NCI-H2171 treated with DMSO at 0.1 percent for 48 hours (cell line): ENCODE data around the gene PTS.

Experiments
- DNase-seq: peaks from one replicate; lab custom pipeline; 2025; lab: John Stamatoyannopoulos, UW

PTS gene

DNA sequence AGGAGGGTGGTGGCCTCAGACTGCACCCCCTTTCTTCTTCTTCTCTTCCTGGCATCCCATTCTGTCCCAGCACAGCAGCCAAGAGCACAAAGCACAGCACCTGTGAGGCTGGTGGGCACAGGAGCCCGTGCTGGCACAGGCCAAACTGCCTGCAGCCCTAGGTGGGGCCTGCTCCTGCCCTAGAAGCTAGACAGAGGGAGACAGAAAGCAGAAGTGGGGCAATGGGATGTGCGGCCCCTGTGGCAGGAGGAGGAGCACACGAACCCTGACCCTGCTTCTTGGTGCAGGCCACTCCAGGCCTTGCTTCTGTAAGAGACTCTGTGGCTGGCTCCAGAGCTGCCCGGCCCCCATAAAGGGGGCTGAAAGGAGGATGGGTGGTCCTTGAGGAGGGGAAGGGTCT, 3.9 kb upstream of the PTS start:
- no peak for DNase-seq

DNA sequence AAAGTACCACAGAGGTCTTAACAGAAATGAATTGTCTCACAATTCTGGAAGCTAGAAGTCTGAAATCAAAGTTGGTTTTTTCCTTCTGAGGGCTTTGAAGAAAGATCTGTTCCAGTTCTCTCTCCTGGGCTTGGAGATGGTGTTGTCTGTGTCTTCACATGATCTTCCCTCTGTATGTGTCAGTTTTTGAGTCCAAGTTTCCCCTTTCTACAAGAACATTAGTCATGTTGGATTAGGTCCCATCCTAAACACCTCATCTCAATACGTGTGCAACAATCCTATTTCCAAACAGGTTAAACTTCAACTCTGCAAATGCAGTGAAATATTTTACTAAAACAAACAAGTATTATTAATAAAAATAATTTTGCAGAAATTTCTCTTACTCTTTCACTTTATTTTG, 3.1 kb upstream of the PTS start:
- no peak for DNase-seq

DNA sequence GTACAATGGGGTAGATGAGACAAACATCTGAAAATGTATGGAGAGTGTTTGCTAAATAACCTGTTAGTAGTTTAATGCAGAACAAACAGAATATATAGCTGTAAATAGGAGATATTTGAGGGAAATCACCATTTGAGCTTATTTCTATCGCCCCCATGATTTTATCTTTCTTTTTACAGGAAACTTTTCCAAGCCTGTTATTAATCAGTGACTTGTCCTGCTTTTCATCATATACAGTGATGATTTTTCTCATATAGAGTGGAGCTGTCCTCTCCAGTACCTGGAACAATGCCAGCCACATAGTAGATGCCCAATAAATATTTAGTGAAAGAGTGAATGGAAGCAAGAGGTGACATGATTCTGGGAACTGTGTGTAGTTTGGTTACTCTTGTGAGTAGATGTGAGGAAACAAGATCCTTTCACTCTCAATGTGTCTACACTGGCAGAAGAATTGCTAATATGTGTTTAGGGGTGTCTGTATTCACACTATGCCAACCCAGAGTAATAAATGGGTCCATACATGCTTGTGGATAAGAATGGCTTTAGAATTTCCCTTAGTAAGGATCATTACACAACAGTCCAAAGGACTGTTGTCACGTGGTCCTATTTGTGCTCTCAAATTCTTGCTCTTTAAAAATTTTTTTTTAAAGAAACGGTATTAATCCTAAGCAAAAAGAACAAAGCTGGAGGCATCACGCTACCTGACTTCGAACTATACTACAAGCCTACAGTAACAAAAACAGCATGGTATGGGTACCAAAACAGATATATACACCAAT, 2.3 kb upstream of the PTS start:
- DNase-seq, result no peak

DNA sequence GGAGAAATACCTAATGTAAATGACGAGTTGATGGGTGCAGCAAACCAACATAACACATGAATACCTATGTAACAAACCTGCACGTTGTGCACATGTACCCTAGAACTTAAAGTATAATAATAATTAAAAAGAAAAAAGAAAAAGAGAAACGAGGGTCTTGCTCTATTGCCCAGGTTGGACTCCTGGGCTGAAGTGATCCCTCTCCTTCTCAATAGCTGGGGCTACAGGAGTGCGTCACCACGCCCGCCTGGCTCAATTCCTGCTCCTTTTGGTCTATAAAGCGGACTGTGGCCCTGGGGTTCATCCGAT, 521 bp upstream of the PTS start:
- DNase-seq, result no peak

DNA sequence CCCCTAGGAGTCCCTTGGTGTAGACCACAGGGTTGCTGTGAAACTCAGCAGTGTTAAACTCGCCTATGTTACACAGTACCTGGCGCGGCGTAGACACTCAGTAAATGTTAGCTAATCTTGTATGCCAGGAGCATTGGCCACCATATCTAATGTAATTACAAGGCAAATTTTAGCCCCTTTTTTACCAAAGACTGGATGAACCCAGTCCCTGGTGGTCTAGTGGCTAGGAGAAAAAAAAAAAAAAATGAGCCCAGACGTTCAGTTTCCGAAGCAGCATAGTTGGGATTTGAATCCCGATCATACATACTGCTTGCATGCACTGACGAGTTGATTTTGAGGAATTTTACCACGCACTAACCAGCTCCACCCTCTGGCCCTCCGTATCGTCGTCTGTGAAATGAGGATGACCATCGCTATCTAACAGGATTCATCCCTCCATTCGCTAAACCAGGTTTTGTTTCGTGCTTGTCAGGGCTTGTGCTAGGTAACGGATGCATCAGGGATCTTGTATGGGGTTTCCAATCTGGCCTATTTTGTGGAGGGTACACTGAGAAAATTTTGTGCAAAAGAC, 688 bp downstream of the PTS start:
- no peak for DNase-seq

DNA sequence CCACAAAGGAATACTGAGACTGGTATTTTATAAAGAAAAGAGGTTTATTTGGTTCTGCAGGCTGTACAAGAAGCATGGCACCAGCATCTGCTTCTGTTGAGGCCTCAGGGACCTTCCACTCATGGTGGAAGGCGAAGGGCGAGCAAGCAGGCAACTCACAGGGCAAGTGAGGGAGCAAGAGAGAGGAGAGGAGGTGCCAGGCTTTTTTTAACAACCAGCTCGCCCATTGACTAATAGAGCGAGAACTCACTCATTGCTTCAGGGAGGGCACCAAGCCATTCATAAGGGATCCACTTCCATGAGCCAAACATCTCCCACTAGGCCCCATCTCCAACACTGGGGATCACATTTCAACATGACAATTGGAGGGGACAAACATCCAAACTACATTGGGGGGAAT, 1.2 kb downstream of the PTS start:
- no peak for DNase-seq

DNA sequence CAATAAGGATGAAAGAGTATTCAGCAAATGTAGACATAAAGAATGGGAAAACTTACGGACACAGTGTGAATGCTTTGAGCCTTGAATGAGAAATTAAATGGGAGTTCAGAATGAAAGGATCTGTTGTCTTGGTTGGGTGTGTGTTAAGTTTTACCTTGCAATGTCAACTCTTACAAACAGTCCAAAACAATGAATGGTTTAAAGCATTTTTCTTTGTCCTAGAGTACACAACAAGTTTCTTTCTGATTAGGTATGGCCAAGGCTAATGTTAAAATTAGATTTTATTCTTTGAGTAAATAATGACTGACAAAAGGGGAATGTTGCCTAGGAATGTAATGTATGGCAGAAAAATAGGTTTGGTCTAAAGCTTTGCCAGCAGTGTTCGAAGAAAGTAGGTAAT, 2.5 kb downstream of the PTS start:
- DNase-seq, result no peak

DNA sequence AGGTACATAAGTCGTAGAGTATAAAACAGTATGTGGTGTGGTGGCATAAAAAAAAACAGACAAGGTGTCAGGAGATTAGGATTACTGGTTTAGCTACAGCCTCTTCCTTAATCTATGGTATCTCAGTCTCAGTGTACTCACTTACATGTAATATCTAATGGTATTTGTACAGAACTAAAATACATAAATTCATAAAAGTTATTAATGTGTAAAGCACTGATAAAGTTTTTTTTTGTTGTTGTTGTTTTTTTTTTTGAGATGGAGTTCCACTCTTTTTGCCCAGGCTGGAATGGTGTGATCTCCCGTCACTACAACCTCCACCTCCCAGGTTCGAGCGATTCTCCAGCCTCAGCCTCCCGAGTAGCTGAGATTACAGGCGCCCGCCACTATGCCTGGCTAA, 2.9 kb downstream of the PTS start:
- no peak for DNase-seq

DNA sequence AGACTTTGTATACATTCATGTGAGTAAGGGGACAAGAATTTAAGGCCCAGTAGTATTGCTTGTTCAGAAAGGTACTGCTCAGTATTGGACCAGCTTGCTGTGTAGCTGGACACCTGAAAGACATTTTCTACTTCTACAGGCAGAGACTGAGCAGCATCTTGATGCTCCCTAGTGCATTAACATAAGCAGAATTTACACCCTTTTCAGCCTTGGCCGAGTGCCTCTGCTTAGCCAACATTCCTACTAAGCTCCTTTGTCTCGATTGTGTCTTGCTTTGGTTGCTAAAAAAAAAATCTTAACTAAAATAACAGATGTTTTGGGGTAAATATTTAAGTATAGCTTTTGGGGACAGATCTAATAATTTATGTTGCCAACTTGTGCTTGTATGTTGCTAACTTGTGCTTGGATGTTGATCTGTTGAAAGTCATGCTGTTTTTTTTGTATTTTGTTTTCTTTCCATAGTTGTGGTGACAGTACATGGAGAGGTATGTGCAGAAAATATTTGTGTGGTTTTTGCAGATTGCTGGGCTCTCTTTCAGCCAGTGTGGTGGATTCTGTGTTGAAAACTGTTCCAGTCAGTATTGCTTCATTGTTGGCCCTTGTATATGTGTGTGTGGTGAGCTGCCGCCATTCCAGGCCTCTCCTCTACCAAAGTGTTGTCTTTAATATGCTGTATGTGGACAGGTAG, 3.7 kb downstream of the PTS start:
- DNase-seq, result no peak

DNA sequence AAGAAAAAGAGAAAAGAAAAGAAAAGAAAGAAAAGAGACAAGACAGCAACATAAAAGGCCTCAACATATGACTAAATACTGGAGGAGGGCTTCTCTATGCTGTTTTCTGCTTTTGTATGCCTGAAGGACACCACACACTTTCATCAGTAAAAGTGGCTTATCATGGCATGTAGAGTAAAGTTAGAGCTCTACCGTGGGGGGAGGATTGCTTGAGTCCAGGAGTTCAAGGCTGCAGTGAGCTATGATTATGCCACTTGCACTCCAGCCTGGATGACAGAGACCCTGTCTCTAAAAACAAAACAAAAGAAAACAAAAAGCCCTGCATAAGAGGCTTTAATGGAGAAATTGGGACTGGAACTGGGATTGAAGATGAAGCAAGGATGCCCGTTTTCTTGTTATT, 5.7 kb downstream of the PTS start:
- no peak for DNase-seq

DNA sequence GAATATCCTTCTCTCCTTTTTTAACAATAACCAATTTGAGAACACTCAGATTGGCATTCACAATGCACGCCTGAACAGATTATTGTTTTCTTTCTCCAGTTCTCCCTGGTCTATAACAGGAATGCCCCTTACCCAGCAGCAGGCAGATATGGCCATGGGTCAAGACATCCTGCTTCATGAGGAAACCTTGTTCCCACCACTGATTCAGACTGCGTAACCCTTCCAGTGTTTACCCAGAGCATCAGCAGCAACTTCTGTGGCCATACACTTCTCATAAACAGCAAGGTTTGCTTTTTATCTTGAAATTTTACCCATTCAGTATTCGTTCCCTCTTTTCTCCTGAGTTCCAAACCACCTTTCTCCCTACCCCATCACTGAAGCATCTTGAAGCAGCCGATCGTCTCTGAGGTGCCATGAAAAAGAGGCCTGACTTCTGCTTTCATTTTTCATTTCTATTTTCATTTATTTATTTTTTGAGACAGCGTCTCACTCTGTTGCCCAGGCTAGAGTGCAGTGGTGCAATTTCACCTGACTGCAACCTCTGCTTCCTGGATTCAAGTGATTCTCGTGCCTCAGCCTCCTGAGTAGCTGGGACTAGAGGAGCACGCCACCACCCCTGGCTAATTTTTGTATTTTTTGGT, 9.6 kb downstream of the PTS start:
- no peak for DNase-seq

DNA sequence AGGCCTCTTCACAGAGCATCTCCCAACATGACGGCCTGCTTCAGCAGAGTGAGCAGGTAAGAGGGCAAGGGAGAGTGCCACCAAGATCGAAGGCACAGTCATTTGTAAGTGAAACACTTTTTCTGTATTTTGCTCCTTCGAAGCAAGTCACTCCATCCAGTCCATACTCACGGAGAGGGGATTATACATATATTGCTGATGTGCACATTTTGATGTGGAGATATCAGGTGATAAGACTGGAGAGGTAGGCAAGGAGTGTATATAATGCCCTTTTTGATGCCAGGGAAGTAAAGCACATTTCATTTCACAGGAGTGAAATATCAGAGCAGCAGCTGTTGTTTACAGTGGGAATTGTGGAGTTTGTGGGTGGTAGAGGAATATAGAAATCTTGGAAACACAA, 11.2 kb downstream of the PTS start:
- DNase-seq, result no peak

DNA sequence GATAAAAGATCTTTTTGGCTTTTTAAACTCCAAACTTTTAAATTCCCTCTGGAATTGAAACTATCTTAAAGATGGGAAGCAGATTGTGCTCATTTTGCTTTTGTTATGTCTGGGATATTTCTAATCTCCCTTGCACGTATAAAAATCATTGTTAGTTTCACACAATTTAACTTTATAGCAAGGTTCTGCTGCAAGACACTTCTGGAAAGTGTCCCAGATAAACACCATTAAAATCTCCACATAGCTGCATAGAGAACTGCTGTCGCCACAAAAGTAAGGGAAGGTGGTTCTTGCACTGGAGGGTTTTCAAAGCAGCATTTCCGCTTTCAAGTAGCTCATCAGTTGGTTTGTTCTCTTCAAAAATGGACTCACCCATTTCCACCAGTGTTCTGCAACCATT, 11.8 kb downstream of the PTS start:
- DNase-seq, result no peak

DNA sequence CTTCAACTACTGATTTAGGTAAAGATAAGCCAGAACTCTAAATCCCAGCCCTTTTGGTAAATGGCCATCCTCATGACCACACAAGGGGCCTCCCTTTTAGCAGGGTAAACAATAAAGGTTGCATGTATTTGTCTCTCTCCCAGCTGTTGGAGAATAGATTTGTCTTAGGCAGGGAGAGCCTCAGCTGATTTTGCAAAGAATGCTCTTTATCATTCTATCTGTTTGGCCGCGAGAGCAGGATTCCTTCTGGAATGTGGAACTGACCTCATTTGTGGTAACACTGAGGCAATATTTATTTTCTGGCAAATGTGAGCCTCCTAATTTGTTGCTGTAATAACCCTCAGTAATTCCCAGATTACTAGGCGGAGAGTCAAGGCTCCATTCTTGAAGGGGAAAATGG, 15.3 kb downstream of the PTS start:
- no peak for DNase-seq

DNA sequence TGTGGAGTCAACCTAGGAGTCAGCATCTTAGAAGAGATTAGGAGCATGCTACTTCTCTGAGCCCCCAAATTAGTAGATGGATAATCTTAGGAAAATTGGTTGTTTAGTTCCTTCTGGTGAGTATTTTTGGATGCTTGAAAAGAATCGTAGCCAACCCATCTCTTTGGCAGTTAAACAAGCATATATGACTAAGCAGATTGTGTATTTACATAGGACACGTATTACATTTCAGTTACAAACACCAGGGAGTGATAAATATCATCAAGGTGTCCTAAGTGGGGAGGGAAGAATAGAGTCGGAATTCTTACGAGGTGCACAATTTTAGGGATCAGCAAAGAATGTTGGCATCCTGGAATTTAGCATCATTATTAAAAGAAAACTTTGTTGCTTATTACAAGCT, 21.0 kb downstream of the PTS start:
- no peak for DNase-seq

DNA sequence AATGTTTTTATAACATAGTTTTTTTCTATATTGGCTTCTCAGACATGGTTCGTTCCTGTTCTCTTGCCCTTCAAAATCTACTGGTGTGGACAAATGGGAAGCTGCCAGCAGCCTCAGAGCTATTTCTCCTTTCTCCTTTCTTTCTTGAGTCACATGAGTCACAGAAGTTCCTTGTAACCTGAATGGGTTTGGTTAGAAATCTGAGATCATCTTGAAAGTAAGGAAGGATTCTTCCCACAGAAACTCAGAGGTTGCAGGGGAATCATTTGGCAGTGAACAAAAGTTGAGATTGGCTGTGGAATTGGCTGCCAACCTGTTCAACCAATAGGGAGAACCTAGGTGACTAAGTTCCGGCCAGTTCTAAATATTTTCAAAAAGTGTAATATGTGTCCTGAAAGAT, 22.0 kb downstream of the PTS start:
- no peak for DNase-seq

DNA sequence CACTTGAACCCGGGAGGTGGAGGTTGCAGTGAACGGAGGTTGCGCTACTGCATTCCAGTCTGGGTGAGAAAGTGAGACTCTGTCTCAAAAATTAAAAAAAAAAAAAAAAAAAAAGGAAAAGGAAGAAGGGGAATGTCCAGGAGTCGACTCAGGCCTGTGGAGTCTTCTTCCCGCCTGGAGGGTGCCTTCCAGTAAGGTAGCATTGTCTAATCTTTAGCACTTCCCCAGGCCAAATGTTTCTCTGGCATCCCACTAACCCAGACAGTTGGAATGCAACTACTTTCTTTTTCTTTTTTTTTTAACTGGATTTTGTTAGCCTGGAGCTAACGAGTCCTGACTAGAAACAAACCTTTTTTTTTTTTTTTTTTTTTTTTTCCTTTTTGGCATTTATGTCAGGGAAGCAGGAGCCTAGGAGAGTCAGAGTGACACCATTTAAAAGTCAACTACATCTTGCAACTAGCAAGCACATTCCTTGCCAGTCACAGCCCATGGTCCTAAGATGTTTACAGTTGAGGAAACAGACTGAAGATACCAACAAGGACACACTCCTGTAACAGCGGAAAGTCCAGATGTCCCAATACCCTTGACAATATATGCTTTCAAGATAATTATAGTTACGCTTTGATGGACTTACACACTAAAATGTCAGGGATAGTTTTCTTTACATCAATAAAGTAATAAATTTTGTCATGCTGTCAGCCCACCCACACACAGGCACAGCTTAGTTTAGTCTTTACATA, 23.8 kb downstream of the PTS start:
- peak; percentile 67 for DNase-seq

DNA sequence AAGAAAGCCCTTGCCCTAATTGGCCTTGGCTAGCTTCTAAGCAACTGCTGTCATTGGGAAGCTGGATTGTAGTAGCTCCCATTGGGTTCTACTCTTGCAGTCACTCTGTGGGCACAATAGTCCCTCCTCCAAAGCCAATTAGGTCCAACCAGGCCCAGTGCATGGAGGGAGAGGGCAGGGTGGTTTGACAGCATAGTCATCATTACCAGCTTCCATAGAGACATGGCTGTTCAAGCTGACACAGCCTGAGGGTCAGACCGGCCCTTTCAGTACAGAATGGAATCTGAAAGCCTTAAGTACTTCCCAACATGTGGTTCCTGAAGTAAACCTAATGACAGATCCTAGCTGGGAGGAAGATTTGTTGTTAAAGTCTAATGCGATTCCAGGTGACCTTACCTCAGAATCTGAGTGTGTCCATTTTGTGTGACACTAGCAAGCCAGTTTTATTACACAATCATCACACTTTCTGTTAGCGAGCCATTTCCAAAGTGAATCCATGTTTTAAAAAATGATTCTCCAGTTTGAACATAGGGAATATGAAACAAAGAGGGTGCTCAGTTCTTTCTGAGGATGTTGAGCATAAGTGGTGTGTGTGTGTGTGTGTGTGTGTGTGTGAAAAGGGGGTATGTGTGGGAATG, 27.5 kb downstream of the PTS start:
- DNase-seq, result no peak

DNA sequence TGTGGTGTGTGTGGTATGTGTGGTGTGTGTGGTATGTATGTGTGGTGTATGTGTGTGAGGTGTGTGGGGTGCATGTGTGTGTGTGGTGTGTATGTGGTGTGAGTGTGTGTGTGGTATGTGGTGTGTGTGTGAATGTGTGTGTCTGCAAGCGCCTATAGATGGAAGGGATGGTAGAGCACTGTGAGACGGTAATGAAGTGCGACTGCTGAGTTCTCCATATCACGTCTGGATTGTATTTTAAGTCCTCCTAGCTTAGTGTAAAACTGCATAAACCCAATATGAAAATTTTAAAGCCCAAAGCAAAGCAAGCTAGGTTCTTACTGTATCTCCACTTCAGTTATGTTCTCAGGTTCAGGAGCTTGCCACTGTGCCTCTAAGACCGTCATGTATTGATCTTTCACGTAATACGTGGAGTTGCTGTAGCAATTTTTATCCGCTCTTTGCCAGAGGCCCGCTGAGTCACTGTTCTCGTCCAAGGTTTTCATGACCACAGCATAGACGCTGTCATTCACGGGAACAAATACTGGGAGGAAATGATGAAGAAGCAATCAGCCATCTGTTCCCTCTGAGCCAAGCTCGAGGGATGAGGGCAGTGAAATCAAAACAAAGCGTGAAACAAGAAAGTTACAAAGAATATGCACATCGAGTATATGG, 29.0 kb downstream of the PTS start:
- DNase-seq, result peak; percentile 70

DNA sequence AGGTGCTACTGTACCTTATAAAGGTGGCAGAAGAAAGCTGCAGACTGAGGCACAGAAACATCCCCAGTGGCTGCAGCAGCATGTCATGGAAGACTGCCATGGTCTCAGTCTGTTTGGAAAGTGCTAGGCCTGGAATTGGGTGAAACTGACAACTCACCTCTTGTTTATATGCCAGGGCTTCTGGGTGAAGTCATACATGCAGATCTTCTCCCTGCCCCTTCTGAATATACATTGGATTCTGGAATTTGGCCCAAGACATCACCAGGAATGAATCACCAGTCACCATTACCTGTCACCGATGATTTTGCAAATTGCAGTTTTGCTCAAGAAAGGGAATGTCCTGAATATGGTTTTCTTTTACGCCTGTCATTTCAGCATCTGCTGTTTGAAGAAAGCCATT, 34.3 kb downstream of the PTS start, which contains the start of gene PLET1:
PLET1 (minus strand) TSS at position 371 of the 400 bp plus-strand sequence; CDS start at position 100, 271 bp downstream.
- no peak for DNase-seq

DNA sequence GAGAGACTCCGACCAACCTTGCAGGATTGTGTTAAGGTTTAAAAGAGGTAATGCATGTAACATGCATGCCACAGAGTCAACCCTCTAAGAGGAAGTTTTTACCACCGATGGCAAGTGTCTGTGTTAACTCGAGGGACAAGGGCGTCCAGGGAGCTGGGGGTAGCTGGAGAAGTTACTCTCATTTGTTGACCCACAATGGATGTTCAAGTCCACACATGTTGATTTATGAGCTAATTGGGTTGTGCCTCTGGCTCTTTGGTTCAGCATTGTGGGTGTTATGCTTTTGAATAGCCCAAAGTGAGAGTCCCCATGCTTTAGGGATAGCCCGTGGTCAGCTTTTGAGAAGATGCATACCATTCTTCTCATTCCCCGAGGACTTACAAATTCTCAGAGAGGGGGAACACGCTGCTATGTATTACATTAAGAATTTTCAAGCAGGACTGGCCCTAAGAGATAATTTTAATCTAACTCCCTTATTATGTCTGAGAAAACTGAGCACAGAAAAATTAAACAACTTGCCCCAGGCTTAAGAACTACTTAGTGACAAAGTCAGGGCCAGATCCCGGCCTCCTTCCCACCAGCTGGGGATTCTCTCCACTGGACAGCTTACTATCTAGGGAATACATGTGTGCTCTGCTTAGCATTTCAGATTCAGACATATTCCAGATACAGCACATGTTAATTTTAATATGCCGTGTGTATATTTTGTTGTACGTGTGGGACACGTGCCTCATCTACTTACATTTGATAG, 39.6 kb downstream of the PTS start:
- no peak for DNase-seq
